GM10847 (cell line): ENCODE data around the gene PLIN4.

Experiments used
- POLR2A ChIP-seq: IDR thresholded peaks from 2 replicates; pipeline ENCODE4 v1.6.1; 2011; ENCODE audit not compliant: insufficient read length; ENCODE audit errors: extremely low read depth

The PLIN4 gene

DNA sequence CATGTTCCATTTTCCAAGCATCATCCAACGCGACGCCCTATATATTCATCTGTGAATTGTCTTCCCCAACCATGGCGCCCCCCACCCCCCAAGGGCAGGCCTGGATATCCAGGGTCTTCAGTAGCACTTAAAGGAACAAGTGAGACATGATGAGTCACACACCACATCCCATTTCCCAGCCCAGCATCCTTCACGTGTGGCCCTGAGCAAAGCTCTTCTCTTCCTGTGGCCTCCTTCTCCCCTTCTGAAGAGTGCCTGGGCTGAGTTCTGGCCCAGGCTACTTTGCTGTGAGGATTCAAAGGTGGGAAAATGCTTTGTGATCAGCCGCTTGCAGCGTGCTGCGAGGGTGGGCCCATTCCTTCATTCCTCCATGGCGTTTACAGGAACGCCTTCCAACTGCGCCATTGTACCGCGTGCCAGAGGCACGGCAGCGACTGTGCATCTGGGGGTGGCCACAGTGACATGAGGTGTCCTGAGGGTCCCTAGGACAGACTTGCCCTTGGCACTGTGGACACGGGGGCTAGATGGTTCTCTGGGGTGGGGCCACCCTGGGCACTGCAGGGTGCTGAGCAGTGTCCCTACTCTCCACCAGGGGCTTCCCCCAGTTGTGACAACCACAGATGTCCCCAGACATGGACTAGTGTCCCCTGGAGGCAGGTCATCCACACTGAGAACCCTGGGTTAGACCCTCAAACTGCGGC, 11.7 kb downstream of the PLIN4 start:
- TF ChIP-seq POLR2A, result no peak

DNA sequence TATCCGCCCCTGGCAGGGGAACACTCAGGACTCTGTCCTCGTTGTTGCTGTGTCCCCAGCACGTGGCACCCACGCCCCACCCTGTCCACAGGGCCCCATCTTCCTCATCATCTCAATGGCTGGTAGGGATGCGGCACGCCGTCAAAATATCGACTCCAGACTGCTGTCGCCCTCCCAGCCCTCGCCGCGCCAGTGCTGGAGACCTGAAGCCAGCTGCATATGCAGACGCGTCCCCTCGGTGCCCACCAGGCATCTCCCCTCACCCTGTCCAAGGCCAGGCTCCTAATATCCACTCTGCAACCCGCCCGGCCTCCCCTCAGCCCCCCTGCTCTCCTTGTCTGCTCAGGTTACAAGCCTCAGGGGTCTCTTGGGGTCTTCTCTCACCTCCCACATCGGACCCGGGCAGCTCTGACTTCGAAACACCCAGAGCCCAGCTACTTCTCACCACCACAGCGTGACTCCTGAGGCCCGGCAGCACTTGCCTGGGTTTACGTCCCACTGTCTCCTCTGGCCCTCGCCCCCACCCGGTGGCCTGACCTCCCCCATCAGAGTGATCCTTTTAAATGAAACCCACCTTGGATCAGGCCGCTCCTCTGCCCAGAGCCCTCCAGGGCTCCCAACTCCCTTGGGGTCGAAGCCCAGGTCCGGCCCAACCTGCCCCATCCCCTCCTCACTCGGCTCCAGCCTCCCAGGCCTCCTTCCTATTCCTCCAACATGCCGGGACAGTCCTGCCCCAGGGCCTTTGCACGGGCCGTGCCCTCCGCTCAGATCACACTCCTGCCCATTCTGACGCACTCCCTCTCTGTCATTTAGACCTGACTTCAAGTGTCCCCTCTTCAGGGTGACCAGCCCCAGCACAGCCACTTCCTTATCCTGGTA, 12.5 kb downstream of the PLIN4 start:
- TF ChIP-seq POLR2A, result no peak

DNA sequence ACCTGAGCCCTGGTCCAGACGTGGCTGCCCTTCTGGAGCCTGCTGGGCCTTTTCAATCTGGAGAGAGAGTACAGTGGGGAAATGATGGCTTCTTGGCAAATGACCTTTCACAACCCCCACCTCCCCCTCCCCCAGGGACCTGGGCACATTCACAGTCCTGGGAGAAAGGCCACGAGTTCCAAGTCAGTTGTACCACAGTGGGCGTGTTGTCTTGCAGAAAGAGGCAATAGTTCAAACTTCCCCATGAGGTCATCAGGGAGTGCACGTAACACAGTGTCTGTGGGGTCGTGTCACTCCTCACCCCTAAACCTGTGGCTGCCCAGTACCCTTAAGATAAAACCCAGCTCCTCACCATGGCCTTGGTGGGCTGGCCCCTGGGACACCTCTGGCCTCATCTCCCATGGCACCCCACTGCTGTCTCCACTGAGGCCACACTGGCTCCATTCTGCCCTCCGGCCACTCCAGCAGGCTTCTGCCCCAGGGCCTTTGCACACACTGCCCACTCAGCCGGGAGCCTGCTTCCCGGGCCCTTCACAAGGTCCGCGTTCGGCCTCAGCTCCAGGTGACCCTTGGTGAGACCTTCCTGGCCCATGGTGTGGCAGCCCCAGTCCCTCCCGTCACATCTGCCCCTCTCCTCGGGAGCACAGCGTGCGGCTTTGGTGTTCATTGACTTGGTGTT, 13.3 kb downstream of the PLIN4 start:
- TF ChIP-seq POLR2A, result no peak

DNA sequence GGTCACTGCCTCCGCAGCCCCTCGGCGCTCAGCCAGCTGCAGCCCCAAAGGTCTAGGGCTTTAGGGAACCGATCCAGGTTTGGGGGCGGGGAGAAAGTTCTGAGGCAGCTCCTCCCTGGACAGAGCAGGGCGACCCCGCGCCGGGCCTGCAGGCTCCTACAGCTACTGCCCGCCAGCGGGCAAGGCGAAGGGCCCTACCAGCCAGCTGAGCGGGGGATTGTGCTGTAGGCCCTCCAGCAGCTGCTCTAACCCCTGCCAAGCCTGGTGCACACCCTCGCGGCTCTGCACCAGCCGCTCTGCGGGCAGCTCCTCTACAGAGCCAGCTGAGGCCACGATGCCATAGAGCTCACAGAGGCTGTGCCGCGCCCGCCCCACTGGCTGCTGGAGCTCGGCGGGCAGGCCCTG, 14.0 kb downstream of the PLIN4 start:
- no peak for TF ChIP-seq POLR2A

DNA sequence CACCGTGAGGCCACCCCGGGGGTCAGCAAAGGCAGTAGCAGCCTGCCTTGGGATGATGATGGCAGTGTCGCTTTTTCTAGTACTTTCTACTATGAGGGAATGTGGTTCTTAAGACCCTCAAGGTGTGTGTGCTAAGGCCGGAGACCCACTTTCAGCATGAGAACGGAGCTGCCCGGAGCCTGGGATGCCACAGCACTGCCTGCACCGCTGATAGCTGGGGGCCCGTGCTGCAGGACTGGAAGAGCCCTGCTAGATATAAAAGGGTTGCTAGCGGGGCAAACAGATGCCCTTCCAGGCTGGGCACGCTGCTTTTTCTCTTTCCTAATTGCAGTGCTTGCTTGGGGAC, 14.5 kb downstream of the PLIN4 start:
- no peak for TF ChIP-seq POLR2A

DNA sequence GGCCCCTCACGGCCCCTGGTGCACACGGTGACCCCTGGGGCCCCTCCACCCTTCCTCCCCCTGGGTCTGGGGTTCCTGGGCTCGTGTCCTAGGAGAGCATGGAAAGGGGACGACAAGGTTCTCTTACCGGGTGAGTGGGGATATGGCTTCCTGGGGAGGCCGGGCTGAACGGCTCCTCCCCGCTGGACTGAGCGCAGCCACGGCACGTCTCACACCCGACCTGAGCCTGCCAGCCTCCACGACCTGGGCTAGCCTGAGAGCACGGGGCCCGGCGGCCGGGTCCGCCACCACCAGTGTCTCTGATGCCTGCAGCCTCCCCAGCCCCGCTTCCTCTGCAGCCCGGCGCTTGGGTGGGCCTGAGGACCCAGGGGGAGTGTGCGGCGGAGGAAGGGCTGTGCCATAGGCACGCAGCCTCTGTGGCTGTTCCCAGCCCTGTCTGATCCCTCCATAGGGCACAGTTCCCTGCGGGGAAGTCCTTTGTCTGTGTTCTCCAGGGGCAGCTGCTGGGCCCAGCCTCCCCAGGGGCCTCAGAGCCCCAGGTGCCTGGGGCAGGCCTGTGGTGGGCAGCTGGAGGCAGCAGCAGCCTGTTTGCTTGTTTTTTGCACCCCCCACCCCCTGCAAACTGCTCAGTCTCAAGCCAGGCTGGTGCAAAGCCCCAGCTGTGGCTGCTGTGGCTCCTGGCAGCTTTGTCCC, 15.0 kb downstream of the PLIN4 start:
- TF ChIP-seq POLR2A, result no peak

DNA sequence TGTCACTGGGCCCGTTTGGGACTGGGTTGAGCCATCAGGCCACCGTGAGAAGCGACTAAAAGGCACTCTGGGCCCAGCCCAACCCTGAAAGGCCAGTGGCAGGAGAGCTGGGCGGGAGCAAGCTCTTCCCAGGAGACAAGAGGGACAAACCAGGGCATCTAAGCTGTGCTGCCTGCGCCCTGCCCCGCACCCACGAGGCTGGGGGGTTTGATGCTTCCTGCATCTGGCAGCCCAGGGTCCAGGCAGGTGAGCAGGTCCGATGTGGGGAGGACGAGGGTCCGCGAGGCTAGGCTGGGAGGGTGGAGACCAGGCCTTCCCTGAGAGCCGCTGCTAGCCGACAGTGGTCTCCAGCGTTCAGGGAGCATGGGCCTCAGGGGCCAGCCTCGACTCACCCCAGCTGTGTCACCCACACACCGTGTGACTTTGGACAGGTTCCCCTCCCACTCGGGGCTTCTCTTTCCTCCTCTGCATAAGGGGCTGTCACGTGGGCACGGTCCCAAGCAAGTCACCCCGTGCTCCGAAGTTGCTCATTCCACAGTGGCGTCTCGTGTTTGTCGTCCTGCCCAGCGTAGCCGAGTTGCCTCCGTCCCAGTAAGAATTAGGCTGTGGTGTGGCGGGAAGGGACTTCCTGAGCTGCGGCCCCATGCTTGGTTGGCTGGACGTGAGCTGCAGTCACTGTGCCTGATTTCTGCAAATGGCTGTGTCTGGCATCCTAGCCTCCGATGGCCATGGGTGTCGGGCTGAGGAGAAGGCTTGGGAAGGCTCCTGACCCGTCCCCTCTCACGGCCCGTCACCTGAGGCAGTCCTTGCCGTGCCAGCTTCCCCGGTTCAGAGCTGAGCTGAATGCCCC, 15.8 kb downstream of the PLIN4 start:
- TF ChIP-seq POLR2A, result no peak

DNA sequence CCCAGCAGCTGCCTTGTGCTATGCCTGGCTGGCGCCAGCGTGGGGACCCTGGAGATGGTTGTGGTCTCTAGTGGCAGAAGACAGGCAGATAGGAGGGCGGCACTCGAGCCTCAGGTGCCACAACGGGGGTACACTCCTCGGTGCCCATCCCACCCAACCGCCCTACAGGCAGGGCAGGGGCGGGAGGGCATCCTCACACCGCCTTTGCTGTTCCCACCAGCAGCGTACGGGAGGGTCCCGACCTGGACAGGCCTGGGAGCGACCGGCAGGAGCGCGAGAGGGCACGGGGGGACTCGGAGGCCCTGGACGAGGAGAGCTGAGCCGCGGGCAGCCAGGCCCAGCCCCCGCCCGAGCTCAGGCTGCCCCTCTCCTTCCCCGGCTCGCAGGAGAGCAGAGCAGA, 16.6 kb downstream of the PLIN4 start:
- TF ChIP-seq POLR2A, result no peak

DNA sequence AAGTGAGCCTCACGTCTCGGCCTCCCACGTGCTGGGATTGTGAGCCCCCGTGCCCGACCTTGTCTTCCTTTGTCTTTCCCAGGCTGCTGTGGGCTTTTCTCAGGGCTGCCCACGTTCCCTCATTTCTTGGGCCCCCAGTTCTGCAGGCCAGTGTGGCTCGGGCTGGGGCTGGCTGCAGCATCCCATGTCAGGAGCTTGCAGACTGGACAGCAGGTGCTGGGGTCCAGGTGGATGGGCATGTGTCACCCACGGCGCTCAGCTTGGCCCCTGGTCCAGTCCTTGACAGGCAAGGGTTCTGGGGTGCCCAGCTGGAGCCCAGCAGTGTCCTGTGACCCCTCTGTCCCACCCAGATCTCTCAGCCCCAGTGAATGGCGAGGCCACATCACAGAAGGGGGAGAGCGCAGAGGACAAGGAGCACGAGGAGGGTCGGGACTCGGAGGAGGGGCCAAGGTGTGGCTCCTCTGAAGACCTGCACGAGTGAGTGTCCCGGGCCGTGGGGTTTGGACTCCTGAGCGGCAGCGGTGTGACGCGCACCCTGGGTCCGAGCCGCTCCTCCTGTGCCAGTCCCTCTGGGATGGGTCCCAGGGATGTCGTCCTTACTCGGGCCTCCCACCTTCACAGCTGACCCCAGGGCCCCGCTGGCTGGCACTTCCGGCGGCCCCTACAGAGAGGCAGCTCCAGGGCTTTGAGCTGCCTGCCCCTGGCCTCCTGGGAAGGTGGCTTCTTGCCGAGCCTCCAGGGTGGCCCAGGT, 17.3 kb downstream of the PLIN4 start:
- no peak for TF ChIP-seq POLR2A

DNA sequence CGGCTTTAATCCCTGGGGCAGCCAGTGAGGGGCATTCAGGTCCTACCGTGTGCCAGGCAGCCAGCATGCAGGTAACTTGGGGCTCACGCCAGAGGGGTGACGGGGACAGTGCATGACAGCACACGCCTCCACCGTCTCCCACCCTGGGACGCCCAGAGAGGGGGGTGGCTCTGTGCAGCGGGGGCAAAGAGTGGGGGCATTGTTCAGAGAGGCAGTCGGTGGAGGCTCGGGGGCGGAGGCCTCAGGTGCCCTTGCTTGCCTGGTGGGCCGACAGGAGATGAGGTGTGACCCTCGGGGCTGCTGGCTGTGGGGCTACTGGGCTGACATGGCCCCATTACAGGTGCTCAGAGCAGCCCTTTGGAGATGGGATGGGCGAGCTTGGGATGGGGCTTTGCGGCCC, 18.4 kb downstream of the PLIN4 start:
- no peak for TF ChIP-seq POLR2A

DNA sequence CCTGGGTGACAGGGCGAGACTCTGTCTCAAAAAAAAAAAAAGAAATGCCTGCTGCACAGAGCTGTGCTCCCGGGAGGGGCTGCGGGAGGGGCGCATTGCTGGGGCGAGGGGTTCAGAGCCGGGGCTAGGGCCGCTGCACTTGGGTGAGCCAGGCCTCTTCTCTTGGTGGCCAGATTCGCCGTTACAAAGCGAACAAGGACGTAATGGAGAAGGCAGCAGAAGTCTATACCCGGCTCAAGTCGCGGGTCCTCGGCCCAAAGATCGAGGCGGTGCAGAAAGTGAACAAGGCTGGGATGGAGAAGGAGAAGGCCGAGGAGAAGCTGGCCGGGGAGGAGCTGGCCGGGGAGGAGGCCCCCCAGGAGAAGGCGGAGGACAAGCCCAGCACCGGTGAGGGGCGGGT, 19.0 kb downstream of the PLIN4 start:
- no peak for TF ChIP-seq POLR2A

DNA sequence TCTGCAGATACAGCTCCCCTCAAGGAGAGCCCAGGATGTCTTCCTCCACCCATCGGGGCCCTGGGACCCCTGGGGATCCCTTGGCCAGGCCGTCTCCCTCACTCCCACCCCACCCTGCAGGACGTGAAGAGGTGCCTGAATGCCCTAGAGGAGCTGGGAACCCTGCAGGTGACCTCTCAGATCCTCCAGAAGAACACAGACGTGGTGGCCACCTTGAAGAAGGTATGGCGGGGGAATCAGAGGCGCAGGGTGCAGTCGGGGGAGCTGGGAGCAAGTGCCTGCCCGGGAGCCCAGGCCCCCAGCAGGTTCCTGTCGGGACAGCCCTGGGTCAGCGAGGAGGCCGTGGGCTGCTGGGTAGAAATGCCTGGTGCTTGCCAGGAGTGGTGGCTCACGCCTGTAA, 19.6 kb downstream of the PLIN4 start:
- TF ChIP-seq POLR2A, result no peak

DNA sequence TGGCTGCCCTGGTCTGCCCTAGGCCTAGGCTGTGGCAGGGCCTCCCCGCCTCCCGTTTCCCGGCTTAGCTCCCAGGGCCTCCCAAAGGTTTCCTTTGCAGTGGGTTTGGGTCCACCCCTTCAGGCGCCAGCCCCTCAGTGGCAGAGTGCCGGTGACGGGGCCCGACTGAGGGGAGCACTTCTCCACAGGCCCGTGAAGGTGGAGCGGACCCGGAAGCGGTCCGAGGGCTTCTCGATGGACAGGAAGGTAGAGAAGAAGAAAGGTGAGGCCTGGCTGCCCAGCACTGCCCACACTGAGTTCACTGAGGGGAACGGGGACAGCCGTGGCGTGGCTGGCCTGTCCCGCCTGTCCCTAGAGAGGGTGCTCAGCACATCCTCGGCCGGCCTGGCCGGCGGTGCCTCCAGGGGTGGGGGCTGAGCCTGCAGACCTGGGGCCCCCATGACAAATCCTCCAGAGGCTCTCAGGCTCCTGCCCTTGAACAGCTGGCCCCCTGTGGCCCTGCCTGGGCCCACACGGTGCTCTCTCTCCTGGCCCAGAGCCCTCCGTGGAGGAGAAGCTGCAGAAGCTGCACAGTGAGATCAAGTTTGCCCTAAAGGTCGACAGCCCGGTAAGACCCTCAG, 20.4 kb downstream of the PLIN4 start:
- no peak for TF ChIP-seq POLR2A
